Kidney (tissue), 14 donors: Measurements from ENCODE around the gene NCOA3. TPM values are rescaled to one million over a fixed set of nuclear protein-coding genes. Genes with fewer than 3 reads are reported as not detected.

Source experiments
- DNase-seq, 5 donors: peaks; one replicate each; pipeline ENCODE4 v3.0.0-alpha.2; 2013 to 2020
- FAIRE-seq: peaks from 2 replicates; lab custom pipeline; 2012; peaks lifted over from hg19 to GRCh38; lab: Jason Lieb, UNC
- H3K27ac ChIP-seq, 2 donors: one replicate each; pipeline ENCODE4 v1.7.0; 2013; ENCODE audit warnings: low read depth in 2 of 2, low read length in 2 of 2, inconsistent platforms in 1 of 2
- H3K27me3 ChIP-seq: one replicate; pipeline ENCODE4 v1.7.1; 2013; ENCODE audit warnings: low read length, inconsistent platforms; ENCODE audit not compliant: control insufficient read depth, insufficient read depth
- H3K36me3 ChIP-seq, 3 donors: one replicate each; pipeline versions ENCODE4 v1.7.0 to v1.7.1; 2013; ENCODE audit warnings: low read length in 3 of 3, control low read depth in 1 of 3, inconsistent platforms in 1 of 3; ENCODE audit not compliant: insufficient read depth in 3 of 3, control insufficient read depth in 2 of 3
- H3K4me1 ChIP-seq, 3 donors: one replicate each; pipeline versions ENCODE4 v1.7.0 to v1.7.1; 2013; ENCODE audit warnings: low read length in 3 of 3, inconsistent platforms in 1 of 3, low read depth in 1 of 3; ENCODE audit not compliant: control insufficient read depth in 2 of 3, insufficient read depth in 2 of 3
- H3K4me3 ChIP-seq, 3 donors: one replicate each; pipeline versions ENCODE4 v1.7.0 to v1.8.1; 2013; ENCODE audit warnings: low read length in 3 of 3, control low read depth in 1 of 3, inconsistent platforms in 1 of 3
- H3K9ac ChIP-seq, 3 donors: one replicate each; pipeline versions ENCODE4 v1.7.0 to v1.7.1; 2013; ENCODE audit warnings: low read length in 3 of 3, control low read depth in 1 of 3, inconsistent platforms in 1 of 3
- H3K9me3 ChIP-seq, 3 donors: one replicate each; pipeline versions ENCODE4 v1.7.0 to v1.7.1; 2013; ENCODE audit warnings: low read length in 3 of 3, control low read depth in 1 of 3, inconsistent platforms in 1 of 3; ENCODE audit not compliant: control insufficient read depth in 2 of 3, insufficient read depth in 1 of 3
- CTCF ChIP-seq: IDR thresholded peaks from 3 replicates; pipeline ENCODE4 v1.5.1; 2012; ENCODE audit warnings: mild to moderate bottlenecking, moderate library complexity, borderline replicate concordance; ENCODE audit not compliant: insufficient read depth; ENCODE audit errors: extremely low read depth
- intact Hi-C: fragments of 100-400 bp; cut with DNase I; formaldehyde crosslinking; loops from one replicate; pipeline ENCODE4 v1.11.1; 2022
- polyA plus RNA-seq: library from polyadenylated mRNA; stranded (reverse); fragments of 350-450 nt; fragmentation: Illumina TruSeq; extraction: RNeasy Lipid Tissue Mini Kit (QIAGEN cat#74804); gene quantifications from one replicate; pipeline ENCODE4 v1.2.3, GENCODE V29; 2014; ENCODE audit warnings: low read depth, low replicate concordance; ENCODE audit not compliant: insufficient read depth
- total RNA-seq: library from RNA; stranded (reverse); fragmentation: NEBNext Ultra II Directional; extraction: Animal tissue kit (Norgen Biotek cat#: 25700); gene quantifications from one replicate; pipeline ENCODE4 v1.2.1, GENCODE V29; 2021
- donor health status: control.
- donor health status: control.
- donor health status: control.
- donor health status: control.
- donor health status: control.
- donor health status: DM: yes; HTN: yes; CAD: no.
- donor health status: Normal renal cell carcinoma (clear cell type).

Gene NCOA3
- total and polyA plus RNA-seq, 2 donors from 2014 or later = 4.9 to 38.8 TPM

- no peaks in the 10 kb centered on the region for H3K27me3 ChIP-seq
Observed at GRCh38 chr20:47647994-47648393, 146.3 kb downstream of the NCOA3 start.

GRCh38 chr20:47648943-47649342 is 147.3 kb downstream of the NCOA3 start:
- no peak overlapping the region for H3K4me3 ChIP-seq
- DNase-seq (no peak), FAIRE-seq (no peak)
- intact Hi-C loops = no loop called here
- H3K4me1 ChIP-seq = no peaks in the 10 kb centered on the region
- H3K9me3 ChIP-seq = no peaks in the 10 kb centered on the region
- no peak overlapping the region for H3K27ac ChIP-seq
- H3K27me3 ChIP-seq = no peaks in the 10 kb centered on the region
- H3K9ac ChIP-seq = no peak overlapping the region
- no peak for TF ChIP-seq CTCF
- peaks cover 15 to 32% (median 23%) of the 10 kb centered on the region in 3 donors for H3K36me3 ChIP-seq

More at GRCh38 chr20:47647994-47648393, 146.3 kb downstream of the NCOA3 start:
- H3K36me3 ChIP-seq = peaks cover 7 to 33% (median 23%) of the 10 kb centered on the region in 3 donors
- H3K4me3 ChIP-seq = no peak overlapping the region
- no peaks in the 10 kb centered on the region for H3K4me1 ChIP-seq
- intact Hi-C loops = no loop called here
- FAIRE-seq (no peak), DNase-seq (no peak)
- H3K27ac ChIP-seq = no peak overlapping the region
- no peaks in the 10 kb centered on the region for H3K9me3 ChIP-seq
- H3K9ac ChIP-seq = no peak overlapping the region
- TF ChIP-seq CTCF = no peak

GRCh38 chr20:47652301-47652700 is 150.6 kb downstream of the NCOA3 start:
- Histone ChIP-seq H3K9ac (no peak overlapping the region), H3K36me3 (peaks cover 10 to 34% (median 18%) of the 10 kb centered on the region in 3 donors), H3K4me1 (no peaks in the 10 kb centered on the region), H3K27me3 (no peaks in the 10 kb centered on the region), H3K4me3 (no peak overlapping the region), H3K27ac (no peak overlapping the region), H3K9me3 (no peaks in the 10 kb centered on the region)
- no peak for DNase-seq
- no peak for FAIRE-seq
- no peak for TF ChIP-seq CTCF
- intact Hi-C loops = no loop called here

GRCh38 chr20:47652794-47653193 is 151.1 kb downstream of the NCOA3 start:
- no peaks in the 10 kb centered on the region for H3K4me1 ChIP-seq
- no peak overlapping the region for H3K9ac ChIP-seq
- FAIRE-seq (no peak), DNase-seq (no peak)
- H3K4me3 ChIP-seq = no peak overlapping the region
- intact Hi-C loops = no loop called here
- no peak for TF ChIP-seq CTCF
- no peaks in the 10 kb centered on the region for H3K9me3 ChIP-seq
- H3K27me3 ChIP-seq = no peaks in the 10 kb centered on the region
- no peak overlapping the region for H3K27ac ChIP-seq
- peaks cover 10 to 39% (median 18%) of the 10 kb centered on the region in 3 donors for H3K36me3 ChIP-seq
